H9 (cell line): Measurements from ENCODE around the gene ZSWIM3. TPM values are rescaled to one million over a fixed set of nuclear protein-coding genes. Genes with fewer than 3 reads are reported as not detected.

Experiments
- DNase-seq: peaks from one replicate; pipeline ENCODE4 v3.0.0-alpha.2; 2017
- H2AFZ ChIP-seq: one replicate; pipeline ENCODE4 v1.6.1; 2013; ENCODE audit warnings: mild to moderate bottlenecking, low read length, control low read depth, moderate library complexity
- H2AK5ac ChIP-seq: 2 replicates; pipeline ENCODE4 v1.6.1; 2013; ENCODE audit warnings: low read length, control low read depth, mixed read lengths; ENCODE audit not compliant: insufficient read length
- H2BK120ac ChIP-seq: one replicate; pipeline ENCODE4 v1.6.1; 2013; ENCODE audit warnings: low read depth, mild to moderate bottlenecking, low read length, control low read depth, inconsistent platforms; ENCODE audit not compliant: poor library complexity, severe bottlenecking
- H2BK12ac ChIP-seq: 2 replicates; pipeline ENCODE4 v1.6.1; 2013; ENCODE audit warnings: low read length, control low read depth, mixed read lengths, low read depth; ENCODE audit not compliant: insufficient read length
- H2BK15ac ChIP-seq: 2 replicates; pipeline ENCODE4 v1.6.1; 2013; ENCODE audit warnings: low read depth, low read length, control low read depth
- H2BK20ac ChIP-seq: one replicate; pipeline ENCODE4 v1.6.1; 2013; ENCODE audit warnings: low read depth, mild to moderate bottlenecking, low read length, control low read depth, inconsistent platforms; ENCODE audit not compliant: poor library complexity, severe bottlenecking
- H2BK5ac ChIP-seq: 2 replicates; pipeline ENCODE4 v1.6.1; 2013; ENCODE audit warnings: low read length, control low read depth, mixed read lengths; ENCODE audit not compliant: insufficient read length
- H3K14ac ChIP-seq: 2 replicates; pipeline ENCODE4 v1.6.1; 2013; ENCODE audit warnings: low read length, control low read depth; ENCODE audit not compliant: insufficient read depth
- H3K18ac ChIP-seq: 2 replicates; pipeline ENCODE4 v1.6.1; 2013; ENCODE audit warnings: low read depth, mild to moderate bottlenecking, mixed read lengths, low read length, control low read depth; ENCODE audit not compliant: insufficient read length
- H3K23ac ChIP-seq: 2 replicates; pipeline ENCODE4 v1.6.1; 2013; ENCODE audit warnings: low read length, control low read depth, mixed read lengths, low read depth; ENCODE audit not compliant: insufficient read length
- H3K23me2 ChIP-seq: 2 replicates; pipeline ENCODE4 v1.6.1; 2013; ENCODE audit warnings: low read depth, mild to moderate bottlenecking, mixed read lengths, low read length, control low read depth; ENCODE audit not compliant: insufficient read length, poor library complexity, severe bottlenecking
- H3K27ac ChIP-seq: 2 replicates; pipeline ENCODE4 v1.5.1; 2013; ENCODE audit warnings: low read length, control low read depth, mixed read lengths, low read depth; ENCODE audit not compliant: insufficient read length
- H3K27me3 ChIP-seq: 2 replicates; pipeline ENCODE4 v1.6.1; 2013; ENCODE audit warnings: low read length, control low read depth, inconsistent platforms; ENCODE audit not compliant: insufficient read depth
- H3K4ac ChIP-seq: 2 replicates; pipeline ENCODE4 v1.6.1; 2013; ENCODE audit warnings: low read depth, mild to moderate bottlenecking, control low read depth, inconsistent platforms, low read length, moderate library complexity
- H3K4me1 ChIP-seq: 2 replicates; pipeline ENCODE4 v1.6.1; 2013; ENCODE audit warnings: low read length, control low read depth, inconsistent platforms; ENCODE audit not compliant: insufficient read depth
- H3K4me2 ChIP-seq: 2 replicates; pipeline ENCODE4 v1.6.1; 2013; ENCODE audit warnings: low read length, control low read depth, mixed read lengths; ENCODE audit not compliant: insufficient read length, insufficient read depth
- H3K56ac ChIP-seq: 2 replicates; pipeline ENCODE4 v1.6.1; 2013; ENCODE audit warnings: low read depth, mild to moderate bottlenecking, mixed read lengths, low read length, control low read depth; ENCODE audit not compliant: insufficient read length
- H3K79me1 ChIP-seq: 2 replicates; pipeline ENCODE4 v1.6.1; 2013; ENCODE audit warnings: low read depth, mild to moderate bottlenecking, moderate library complexity, low read length, control low read depth, inconsistent platforms; ENCODE audit not compliant: insufficient read depth, poor library complexity, severe bottlenecking
- H3K79me2 ChIP-seq: 2 replicates; pipeline ENCODE4 v1.6.1; 2013; ENCODE audit warnings: low read length, control low read depth, inconsistent platforms; ENCODE audit not compliant: insufficient read depth
- H3K9ac ChIP-seq: 2 replicates; pipeline ENCODE4 v1.6.1; 2013; ENCODE audit warnings: low read length, control low read depth, mixed read lengths; ENCODE audit not compliant: insufficient read length; ENCODE audit errors: extremely low read depth
- H3K9me3 ChIP-seq: one replicate; pipeline ENCODE4 v1.6.1; 2013; ENCODE audit warnings: low read depth, low read length, inconsistent platforms; ENCODE audit not compliant: control insufficient read depth
- H3T11ph ChIP-seq: one replicate; pipeline ENCODE4 v1.6.1; 2013; ENCODE audit warnings: mild to moderate bottlenecking, low read length, control low read depth, inconsistent platforms
- H4K20me1 ChIP-seq: one replicate; pipeline ENCODE4 v1.6.1; 2013; ENCODE audit not compliant: control insufficient read depth, insufficient read length, insufficient read depth
- H4K5ac ChIP-seq: 2 replicates; pipeline ENCODE4 v1.6.1; 2013; ENCODE audit warnings: low read depth, mild to moderate bottlenecking, mixed read lengths, low read length, control low read depth; ENCODE audit not compliant: insufficient read length
- H4K8ac ChIP-seq: replicated peaks from 2 replicates; pipeline ENCODE4 v1.6.1; 2013; ENCODE audit warnings: low read length, control low read depth, mixed read lengths, low read depth; ENCODE audit not compliant: insufficient read length
- H4K91ac ChIP-seq: 2 replicates; pipeline ENCODE4 v1.6.1; 2013; ENCODE audit warnings: low read depth, mild to moderate bottlenecking, moderate library complexity, mixed read lengths, low read length, control low read depth; ENCODE audit not compliant: insufficient read length
- H3K27ac Mint-ChIP-seq, 3 experiments: 2 replicates in 2 of 3; 3 replicates in 1 of 3; pipeline ENCODE4 v1.8.0; 2020 to 2021; ENCODE audit warnings: mixed read lengths in 3 of 3, mild to moderate bottlenecking in 1 of 3, moderate library complexity in 1 of 3
- H3K27me3 Mint-ChIP-seq: 2 replicates; pipeline ENCODE4 v1.8.0; 2021; ENCODE audit warnings: low read depth, mild to moderate bottlenecking, moderate library complexity, mixed read lengths
- H3K36me3 Mint-ChIP-seq, 3 experiments: 2 replicates in 2 of 3; 3 replicates in 1 of 3; pipeline ENCODE4 v1.8.0; 2020 to 2021; ENCODE audit warnings: low read depth in 3 of 3, mixed read lengths in 3 of 3; ENCODE audit not compliant: insufficient read depth in 1 of 3
- H3K4me1 Mint-ChIP-seq, 2 experiments: 2 replicates each; pipeline ENCODE4 v1.8.0; 2020; ENCODE audit warnings: mixed read lengths in 2 of 2
- H3K4me3 Mint-ChIP-seq, 2 experiments: 2 replicates in 1 of 2; 3 replicates in 1 of 2; pipeline ENCODE4 v1.8.0; 2020 to 2021; ENCODE audit warnings: mild to moderate bottlenecking in 2 of 2, mixed read lengths in 2 of 2, moderate library complexity in 1 of 2
- H3K9me3 Mint-ChIP-seq, 2 experiments: 2 replicates in 1 of 2; 3 replicates in 1 of 2; pipeline ENCODE4 v1.8.0; 2020; ENCODE audit warnings: mild to moderate bottlenecking in 2 of 2, mixed read lengths in 2 of 2, moderate library complexity in 1 of 2
- WGBS: extraction: QIAGEN DNeasy Blood & Tissue Kit; methylation state at CpG from one replicate; pipeline ENCODE4 v1.1.7; 2013; ENCODE audit warnings: missing lambda C conversion rate, low lambda C conversion rate, mixed read lengths; ENCODE audit not compliant: insufficient read length; ENCODE audit errors: extremely low coverage; 5-methylcytosine and 5-hydroxymethylcytosine counted together
- total RNA-seq: library from RNA; stranded (reverse); gene quantifications from 2 replicates; pipeline ENCODE4 v1.2.1, GENCODE V29; 2021
- TF ChIP-seq, protein P1 (sequence below): fragments of 200-600 bp; sonication (generic); conservative IDR thresholded peaks from 3 replicates; pipeline ENCODE4 v1.8.0; 2021; ENCODE audit warnings: antibody characterized with exemption, mild to moderate bottlenecking

Gene ZSWIM3
- total RNA-seq, 1 experiment from 2014 or later: 8.0 TPM

GRCh38 chr20:45848969-45849582, 8.3 kb upstream of the ZSWIM3 start:
- Histone ChIP-seq H2BK120ac (no peak overlapping the region), H3K9me3 (no peaks in the 10 kb centered on the region), H2BK5ac (no peak overlapping the region), H3T11ph (no peak overlapping the region), H3K79me2 (no peaks in the 10 kb centered on the region), H2BK15ac (no peak overlapping the region), H3K18ac (no peak overlapping the region), H3K27me3 (no peaks in the 10 kb centered on the region), H3K4me1 (0 out of 2 replicates have a peak, but pooled peaks cover 3% of the 10 kb centered on the region), H3K14ac (no peak overlapping the region), H3K23me2 (no peaks in the 10 kb centered on the region), H3K9ac (no peak overlapping the region), H3K27ac (no peak overlapping the region), H3K23ac (no peak overlapping the region), H2BK20ac (no peak overlapping the region), H2BK12ac (no peak overlapping the region), H3K4me2 (no peak overlapping the region), H4K8ac (no peak overlapping the region), H3K79me1 (no peaks in the 10 kb centered on the region), H3K4ac (no peak overlapping the region), H4K20me1 (no peaks in the 10 kb centered on the region), H4K5ac (no peak overlapping the region), H4K91ac (no peak overlapping the region), H3K56ac (no peak overlapping the region), H2AK5ac (no peak overlapping the region), H2AFZ (no peak overlapping the region)
- H3K4me3 Mint-ChIP-seq: no peak overlapping the region
- peaks cover 8 to 43% (median 39%) of the 10 kb centered on the region in 3 experiments for H3K36me3 Mint-ChIP-seq
- TF ChIP-seq, protein P1, sequence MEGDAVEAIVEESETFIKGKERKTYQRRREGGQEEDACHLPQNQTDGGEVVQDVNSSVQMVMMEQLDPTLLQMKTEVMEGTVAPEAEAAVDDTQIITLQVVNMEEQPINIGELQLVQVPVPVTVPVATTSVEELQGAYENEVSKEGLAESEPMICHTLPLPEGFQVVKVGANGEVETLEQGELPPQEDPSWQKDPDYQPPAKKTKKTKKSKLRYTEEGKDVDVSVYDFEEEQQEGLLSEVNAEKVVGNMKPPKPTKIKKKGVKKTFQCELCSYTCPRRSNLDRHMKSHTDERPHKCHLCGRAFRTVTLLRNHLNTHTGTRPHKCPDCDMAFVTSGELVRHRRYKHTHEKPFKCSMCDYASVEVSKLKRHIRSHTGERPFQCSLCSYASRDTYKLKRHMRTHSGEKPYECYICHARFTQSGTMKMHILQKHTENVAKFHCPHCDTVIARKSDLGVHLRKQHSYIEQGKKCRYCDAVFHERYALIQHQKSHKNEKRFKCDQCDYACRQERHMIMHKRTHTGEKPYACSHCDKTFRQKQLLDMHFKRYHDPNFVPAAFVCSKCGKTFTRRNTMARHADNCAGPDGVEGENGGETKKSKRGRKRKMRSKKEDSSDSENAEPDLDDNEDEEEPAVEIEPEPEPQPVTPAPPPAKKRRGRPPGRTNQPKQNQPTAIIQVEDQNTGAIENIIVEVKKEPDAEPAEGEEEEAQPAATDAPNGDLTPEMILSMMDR: no peak
- no peaks in the 10 kb centered on the region for H3K27me3 Mint-ChIP-seq
- WGBS: no CpG with 5 or more reads among the region's 8 CpGs
- DNase-seq: no peak
- H3K4me1 Mint-ChIP-seq: peaks cover 21 to 22% of the 10 kb centered on the region in 2 experiments
- no peaks in the 10 kb centered on the region for H3K9me3 Mint-ChIP-seq
- H3K27ac Mint-ChIP-seq: peak overlapping the region in 2 of 3 experiments; percentile 75 to 77; a peak in 2 of 7 replicates
